ENCODE results near the gene THADA. TPM values are rescaled to one million over a fixed set of nuclear protein-coding genes. Genes with fewer than 3 reads are reported as not detected.
A peak's percentile ranks its signal among the peaks of the same experiment; 100 is the strongest.

THADA gene
- total RNA-seq, 4 donors from 2014 or later: 31.2 to 68.8 (median 54.9) TPM

GRCh38 chr2:43383533-43383932 is 212.3 kb downstream of the THADA start:
- no peak for TF ChIP-seq POLR2A (IDR thresholded peaks at IDR 0.05)
- TF ChIP-seq, protein P1, sequence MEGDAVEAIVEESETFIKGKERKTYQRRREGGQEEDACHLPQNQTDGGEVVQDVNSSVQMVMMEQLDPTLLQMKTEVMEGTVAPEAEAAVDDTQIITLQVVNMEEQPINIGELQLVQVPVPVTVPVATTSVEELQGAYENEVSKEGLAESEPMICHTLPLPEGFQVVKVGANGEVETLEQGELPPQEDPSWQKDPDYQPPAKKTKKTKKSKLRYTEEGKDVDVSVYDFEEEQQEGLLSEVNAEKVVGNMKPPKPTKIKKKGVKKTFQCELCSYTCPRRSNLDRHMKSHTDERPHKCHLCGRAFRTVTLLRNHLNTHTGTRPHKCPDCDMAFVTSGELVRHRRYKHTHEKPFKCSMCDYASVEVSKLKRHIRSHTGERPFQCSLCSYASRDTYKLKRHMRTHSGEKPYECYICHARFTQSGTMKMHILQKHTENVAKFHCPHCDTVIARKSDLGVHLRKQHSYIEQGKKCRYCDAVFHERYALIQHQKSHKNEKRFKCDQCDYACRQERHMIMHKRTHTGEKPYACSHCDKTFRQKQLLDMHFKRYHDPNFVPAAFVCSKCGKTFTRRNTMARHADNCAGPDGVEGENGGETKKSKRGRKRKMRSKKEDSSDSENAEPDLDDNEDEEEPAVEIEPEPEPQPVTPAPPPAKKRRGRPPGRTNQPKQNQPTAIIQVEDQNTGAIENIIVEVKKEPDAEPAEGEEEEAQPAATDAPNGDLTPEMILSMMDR (IDR thresholded peaks at IDR 0.05): no peak
- Histone ChIP-seq H3K27ac (no peak overlapping the region), H3K36me3 (no peaks in the 10 kb centered on the region), H3K4me3 (no peak overlapping the region), H3K4me1 (no peaks in the 10 kb centered on the region), H3K27me3 (no peaks in the 10 kb centered on the region), H3K9me3 (no peaks in the 10 kb centered on the region)
- intact Hi-C loops (cut with DNase I; ENCODE audit: low total_unique reads): no loop called here
- no peak for DNase-seq

DNA sequence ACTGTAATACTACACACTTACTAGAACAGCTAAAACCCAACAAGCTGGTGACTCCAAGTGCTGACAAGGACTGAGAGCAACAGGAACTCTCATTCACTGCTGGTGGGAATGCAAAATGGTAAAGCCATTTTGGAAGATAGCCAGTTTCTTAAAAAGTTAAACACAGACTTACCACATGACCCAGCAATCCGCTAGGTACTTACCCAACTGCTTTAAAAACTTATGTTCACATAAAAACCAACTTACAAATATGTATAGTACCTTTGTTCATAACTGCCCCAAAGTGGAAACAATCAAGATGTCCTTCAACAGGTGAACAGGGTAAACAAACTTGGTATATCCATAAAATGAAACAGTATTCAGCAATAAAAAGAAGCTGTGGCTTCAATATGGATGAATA is 216.3 kb downstream of the THADA start:
- H3K4me3 ChIP-seq: no peak overlapping the region
- intact Hi-C loops (cut with DNase I; ENCODE audit: low total_unique reads): no loop called here
- H3K27me3 ChIP-seq: no peaks in the 10 kb centered on the region
- no peak for DNase-seq
- H3K9me3 ChIP-seq: no peaks in the 10 kb centered on the region
- H3K4me1 ChIP-seq: no peaks in the 10 kb centered on the region
- no peak overlapping the region for H3K27ac ChIP-seq
- TF ChIP-seq POLR2A (IDR thresholded peaks at IDR 0.05): no peak
- no peaks in the 10 kb centered on the region for H3K36me3 ChIP-seq

DNA sequence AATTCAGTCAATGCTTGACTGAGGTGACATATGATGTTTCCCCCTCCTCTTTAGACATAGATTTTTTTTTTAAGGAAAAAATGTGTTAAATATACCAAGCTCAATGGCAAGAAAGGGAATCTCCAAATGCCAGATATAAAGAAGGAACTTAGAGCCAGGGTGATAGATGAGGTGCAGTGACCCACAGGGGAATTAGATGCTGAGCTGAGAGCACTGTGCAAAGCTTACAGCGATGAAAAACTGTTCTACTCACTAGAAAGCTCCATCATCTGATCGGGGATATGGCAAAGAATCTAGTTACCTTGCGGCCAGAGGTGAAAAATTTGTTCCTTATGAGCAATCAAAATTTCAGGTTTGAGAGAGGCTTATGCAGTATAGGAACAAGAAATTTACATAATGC is 218.5 kb downstream of the THADA start:
- Histone ChIP-seq H3K27ac (peak overlapping the region; percentile 60 to 74), H3K4me1 (no peaks in the 10 kb centered on the region), H3K9me3 (no peaks in the 10 kb centered on the region), H3K4me3 (no peak overlapping the region), H3K27me3 (no peaks in the 10 kb centered on the region), H3K36me3 (no peaks in the 10 kb centered on the region)
- DNase-seq: no peak
- no peak for TF ChIP-seq POLR2A (IDR thresholded peaks at IDR 0.05)
- TF ChIP-seq, protein P1 (IDR thresholded peaks at IDR 0.05): no peak
- intact Hi-C loops (cut with DNase I; ENCODE audit: low total_unique reads): no loop called here

DNA sequence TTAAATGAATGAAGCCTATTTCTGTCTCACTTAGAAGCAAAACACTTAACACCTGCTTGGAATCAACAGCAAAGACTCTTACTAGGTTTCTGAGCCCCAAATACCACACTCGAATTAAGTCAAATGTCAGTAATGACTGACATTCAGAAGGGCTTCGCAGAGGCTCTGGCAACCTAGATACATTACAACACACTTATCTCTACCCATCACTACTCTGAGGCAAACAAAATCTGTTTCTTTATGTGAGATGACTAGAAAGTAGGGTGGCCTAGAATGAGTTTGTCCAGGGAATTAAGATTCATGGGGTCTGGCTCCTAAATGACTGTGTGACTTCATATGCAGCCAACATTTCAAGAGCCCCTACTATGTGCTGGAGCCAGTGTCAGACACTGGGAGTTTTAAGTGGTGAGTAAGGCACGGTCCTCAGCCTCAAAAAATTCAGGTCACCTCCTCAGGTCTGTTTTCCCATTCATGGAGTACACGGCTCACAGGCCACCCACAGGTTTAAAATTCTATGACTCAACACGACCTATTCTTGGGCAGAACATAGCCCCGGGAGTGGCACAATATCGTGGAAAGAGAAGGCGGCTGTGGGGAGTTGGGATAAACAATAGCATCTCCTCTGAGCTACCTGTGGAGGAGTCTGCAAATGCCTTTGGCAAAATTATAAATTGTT is 219.2 kb downstream of the THADA start:
- H3K4me1 ChIP-seq: no peaks in the 10 kb centered on the region
- no peak overlapping the region for H3K4me3 ChIP-seq
- intact Hi-C loops (cut with DNase I; ENCODE audit: low total_unique reads): no loop called here
- peak overlapping the region; percentile 60 to 74 for H3K27ac ChIP-seq
- no peak for DNase-seq
- H3K27me3 ChIP-seq: no peaks in the 10 kb centered on the region
- TF ChIP-seq, protein P1 (IDR thresholded peaks at IDR 0.05): no peak
- TF ChIP-seq POLR2A (IDR thresholded peaks at IDR 0.05): no peak
- H3K9me3 ChIP-seq: no peaks in the 10 kb centered on the region
- no peaks in the 10 kb centered on the region for H3K36me3 ChIP-seq

GRCh38 chr2:43375746-43376522 is 219.9 kb downstream of the THADA start:
- no peaks in the 10 kb centered on the region for H3K4me1 ChIP-seq
- H3K9me3 ChIP-seq: no peaks in the 10 kb centered on the region
- TF ChIP-seq POLR2A (IDR thresholded peaks at IDR 0.05): no peak
- TF ChIP-seq, protein P1 (IDR thresholded peaks at IDR 0.05): no peak
- no peaks in the 10 kb centered on the region for H3K36me3 ChIP-seq
- intact Hi-C loops (cut with DNase I; ENCODE audit: low total_unique reads): no loop called here
- DNase-seq: peak in 1 of 2 donors; percentile 50
- H3K27me3 ChIP-seq: no peaks in the 10 kb centered on the region
- no peak overlapping the region for H3K4me3 ChIP-seq
- H3K27ac ChIP-seq: peak overlapping the region; percentile 60 to 74
